Measurements from ENCODE around the gene PLEKHG4B. TPM values are rescaled to one million over a fixed set of nuclear protein-coding genes. Genes with fewer than 3 reads are reported as not detected.
A peak's percentile ranks its signal among the peaks of the same experiment; 100 is the strongest.
"Not testable (repeated sequence)": the region's sequence is repeated elsewhere in the genome, so short reads cannot be mapped to it uniquely, and the experiment has no call there.

Gene PLEKHG4B
- total RNA-seq, 1 donor from 2014 or later = not detected

GRCh38 chr5:56561-57290, 35.2 kb upstream of the PLEKHG4B start:
- Histone ChIP-seq H3K27me3 (ENCODE audit: control insufficient read depth, insufficient read depth, low read length) (peaks cover 5% of the 10 kb centered on the region), H3K4me3 (ENCODE audit: low read depth, low read length) (no peak overlapping the region), H3K36me3 (ENCODE audit: control insufficient read depth, insufficient read depth, low read length) (no peaks in the 10 kb centered on the region)
- DNase-seq (ENCODE audit: low read depth) (peak; percentile 91), FAIRE-seq (no peak)
- no peak for TF ChIP-seq CTCF (IDR thresholded peaks at IDR 0.05; ENCODE audit: insufficient read depth, low read length, severe bottlenecking)

GRCh38 chr5:60250-60649, 31.7 kb upstream of the PLEKHG4B start:
- FAIRE-seq; H3K36me3 ChIP-seq (ENCODE audit: control insufficient read depth, insufficient read depth, low read length): not testable (repeated sequence)

GRCh38 chr5:70440-70839, 21.5 kb upstream of the PLEKHG4B start:
- no peaks in the 10 kb centered on the region for H3K36me3 ChIP-seq (ENCODE audit: control insufficient read depth, insufficient read depth, low read length)
- DNase-seq (ENCODE audit: low read depth) (no peak), FAIRE-seq (no peak)
- H3K4me3 ChIP-seq (ENCODE audit: low read depth, low read length) = no peak overlapping the region
- TF ChIP-seq CTCF (IDR thresholded peaks at IDR 0.05; ENCODE audit: insufficient read depth, low read length, severe bottlenecking) = no peak
- H3K27me3 ChIP-seq (ENCODE audit: control insufficient read depth, insufficient read depth, low read length) = peaks cover under 1% of the 10 kb centered on the region

More at GRCh38 chr5:60250-60649, 31.7 kb upstream of the PLEKHG4B start:
- not testable (repeated sequence) for DNase-seq (ENCODE audit: low read depth); H3K27me3 ChIP-seq (ENCODE audit: control insufficient read depth, insufficient read depth, low read length); H3K4me3 ChIP-seq (ENCODE audit: low read depth, low read length)

GRCh38 chr5:72316-73180, 19.4 kb upstream of the PLEKHG4B start:
- not testable (repeated sequence) for H3K36me3 ChIP-seq (ENCODE audit: control insufficient read depth, insufficient read depth, low read length); H3K4me3 ChIP-seq (ENCODE audit: low read depth, low read length); DNase-seq (ENCODE audit: low read depth); H3K27me3 ChIP-seq (ENCODE audit: control insufficient read depth, insufficient read depth, low read length); FAIRE-seq

GRCh38 chr5:73181-73447, 18.9 kb upstream of the PLEKHG4B start:
- H3K36me3 ChIP-seq (ENCODE audit: control insufficient read depth, insufficient read depth, low read length); H3K4me3 ChIP-seq (ENCODE audit: low read depth, low read length); DNase-seq (ENCODE audit: low read depth); H3K27me3 ChIP-seq (ENCODE audit: control insufficient read depth, insufficient read depth, low read length); FAIRE-seq: not testable (repeated sequence)

- DNase-seq (ENCODE audit: low read depth) (no peak), FAIRE-seq (no peak)
- H3K27me3 ChIP-seq (ENCODE audit: control insufficient read depth, insufficient read depth, low read length) = peaks cover 3% of the 10 kb centered on the region
- H3K36me3 ChIP-seq (ENCODE audit: control insufficient read depth, insufficient read depth, low read length) = no peaks in the 10 kb centered on the region
- no peak for TF ChIP-seq CTCF (IDR thresholded peaks at IDR 0.05; ENCODE audit: insufficient read depth, low read length, severe bottlenecking)
- H3K4me3 ChIP-seq (ENCODE audit: low read depth, low read length) = no peak overlapping the region
Observed at GRCh38 chr5:73768-74502, 18.0 kb upstream of the PLEKHG4B start.

GRCh38 chr5:74503-75109, 17.4 kb upstream of the PLEKHG4B start:
- DNase-seq (ENCODE audit: low read depth) (no peak), FAIRE-seq (no peak)
- TF ChIP-seq CTCF (IDR thresholded peaks at IDR 0.05; ENCODE audit: insufficient read depth, low read length, severe bottlenecking) = no peak
- H3K4me3 ChIP-seq (ENCODE audit: low read depth, low read length) = no peak overlapping the region
- no peaks in the 10 kb centered on the region for H3K36me3 ChIP-seq (ENCODE audit: control insufficient read depth, insufficient read depth, low read length)
- peaks cover 3% of the 10 kb centered on the region for H3K27me3 ChIP-seq (ENCODE audit: control insufficient read depth, insufficient read depth, low read length)
